Measurements from ENCODE around the gene WSCD2.

Gene WSCD2

GRCh38 chr12:108238474-108238873 lies 109.4 kb downstream of the WSCD2 start:
- TF ChIP-seq SPI1 (IDR thresholded peaks at IDR 0.05; ENCODE audit: borderline replicate concordance, low read depth), result no peak
- TF ChIP-seq CTCF (IDR thresholded peaks at IDR 0.05; ENCODE audit: insufficient read depth, low read length), result no peak
- no peak for TF ChIP-seq POLR2AphosphoS5 (IDR thresholded peaks at IDR 0.05; ENCODE audit: low read depth)
- TF ChIP-seq REST (IDR thresholded peaks at IDR 0.05; ENCODE audit: insufficient replicate concordance, low read depth), result no peak
- no peak for TF ChIP-seq GABPA (IDR thresholded peaks at IDR 0.05; ENCODE audit: low read depth)
- Histone ChIP-seq H3K27ac (replicated peaks) (no peak overlapping the region), H3K27me3 (ENCODE audit: insufficient read depth, poor library complexity, severe bottlenecking) (no peaks in the 10 kb centered on the region), H3K4me3 (replicated peaks; ENCODE audit: insufficient read depth, low read length) (no peak overlapping the region)
- DNase-seq (ENCODE audit: low read depth in 1 of 2, low spot score in 1 of 2), result no peak

GRCh38 chr12:108239378-108239777 lies 110.3 kb downstream of the WSCD2 start:
- no peak for TF ChIP-seq GABPA (IDR thresholded peaks at IDR 0.05; ENCODE audit: low read depth)
- no peak for TF ChIP-seq REST (IDR thresholded peaks at IDR 0.05; ENCODE audit: insufficient replicate concordance, low read depth)
- TF ChIP-seq CTCF (IDR thresholded peaks at IDR 0.05; ENCODE audit: insufficient read depth, low read length), result no peak
- no peak for TF ChIP-seq POLR2AphosphoS5 (IDR thresholded peaks at IDR 0.05; ENCODE audit: low read depth)
- no peak for TF ChIP-seq SPI1 (IDR thresholded peaks at IDR 0.05; ENCODE audit: borderline replicate concordance, low read depth)
- Histone ChIP-seq H3K27ac (replicated peaks) (no peak overlapping the region), H3K27me3 (ENCODE audit: insufficient read depth, poor library complexity, severe bottlenecking) (no peaks in the 10 kb centered on the region), H3K4me3 (replicated peaks; ENCODE audit: insufficient read depth, low read length) (no peak overlapping the region)
- DNase-seq (ENCODE audit: low read depth in 1 of 2, low spot score in 1 of 2), result no peak

GRCh38 chr12:108240027-108240785 lies 111.1 kb downstream of the WSCD2 start:
- Histone ChIP-seq H3K27ac (replicated peaks) (no peak overlapping the region), H3K4me3 (replicated peaks; ENCODE audit: insufficient read depth, low read length) (no peak overlapping the region), H3K27me3 (ENCODE audit: insufficient read depth, poor library complexity, severe bottlenecking) (no peaks in the 10 kb centered on the region)
- DNase-seq (ENCODE audit: low read depth in 1 of 2, low spot score in 1 of 2), result no peak
- TF ChIP-seq CTCF (IDR thresholded peaks at IDR 0.05; ENCODE audit: insufficient read depth, low read length) (no peak), REST (IDR thresholded peaks at IDR 0.05; ENCODE audit: insufficient replicate concordance, low read depth) (no peak), SPI1 (IDR thresholded peaks at IDR 0.05; ENCODE audit: borderline replicate concordance, low read depth) (no peak), POLR2AphosphoS5 (IDR thresholded peaks at IDR 0.05; ENCODE audit: low read depth) (no peak), GABPA (IDR thresholded peaks at IDR 0.05; ENCODE audit: low read depth) (no peak)

Data from HL-60 (cell line).